OCI-LY1 (cell line): ENCODE data around the gene C11orf91.
"Not testable (repeated sequence)": the region's sequence is repeated elsewhere in the genome, so short reads cannot be mapped to it uniquely, and the experiment has no call there.

Experiments used
- H2AFZ ChIP-seq: fragments of 200-600 bp; sonication (generic), shearing (Covaris generic); 2 replicates; pipeline ENCODE4 v1.6.0; 2014; ENCODE audit warnings: antibody characterized with exemption, mild to moderate bottlenecking, low read length
- H3F3A ChIP-seq: fragments of 200-600 bp; sonication (generic), shearing (Covaris generic); 2 replicates; pipeline ENCODE4 v1.6.0; 2014; ENCODE audit warnings: mild to moderate bottlenecking, antibody characterized with exemption, low read length, moderate library complexity; ENCODE audit not compliant: insufficient read depth
- H3K27ac ChIP-seq: fragments of 200-600 bp; sonication (generic); 2 replicates; pipeline ENCODE4 v1.5.1; 2014; ENCODE audit warnings: low read length, mixed run types, mild to moderate bottlenecking, low read depth; ENCODE audit not compliant: poor library complexity, severe bottlenecking
- H3K27me3 ChIP-seq: fragments of 200-600 bp; sonication (generic); 2 replicates; pipeline ENCODE4 v1.6.0; 2014; ENCODE audit warnings: antibody characterized with exemption, mild to moderate bottlenecking, low read length, moderate library complexity; ENCODE audit not compliant: insufficient read depth
- H3K36me3 ChIP-seq: fragments of 200-600 bp; sonication (generic); 2 replicates; pipeline ENCODE4 v1.6.1; 2014; ENCODE audit warnings: mild to moderate bottlenecking, antibody characterized with exemption, low read length, moderate library complexity, mixed read lengths; ENCODE audit not compliant: insufficient read depth
- H3K4me1 ChIP-seq: fragments of 200-600 bp; sonication (generic); 2 replicates; pipeline ENCODE4 v1.5.1; 2014; ENCODE audit warnings: mild to moderate bottlenecking, low read length, moderate library complexity; ENCODE audit not compliant: insufficient read depth, severe bottlenecking
- H3K4me2 ChIP-seq: fragments of 200-600 bp; sonication (generic), shearing (Covaris generic); 2 replicates; pipeline ENCODE4 v1.6.1; 2014; ENCODE audit warnings: low read length
- H3K4me3 ChIP-seq: fragments of 200-600 bp; sonication (generic); 2 replicates; pipeline ENCODE4 v1.5.1; 2014; ENCODE audit warnings: low read length, low read depth, mild to moderate bottlenecking, mixed read lengths; ENCODE audit not compliant: poor library complexity, severe bottlenecking
- H3K79me2 ChIP-seq: fragments of 200-600 bp; shearing (Covaris generic); 2 replicates; pipeline ENCODE4 v1.6.1; 2016; ENCODE audit warnings: mixed run types, low read length, mixed read lengths; ENCODE audit not compliant: insufficient read depth
- H3K9ac ChIP-seq: fragments of 200-600 bp; sonication (generic), shearing (Covaris generic); 2 replicates; pipeline ENCODE4 v1.6.1; 2014; ENCODE audit warnings: mild to moderate bottlenecking, low read length, mixed read lengths
- H3K9me2 ChIP-seq: fragments of 200-600 bp; sonication (generic), shearing (Covaris generic); 2 replicates; pipeline ENCODE4 v1.6.1; 2014; ENCODE audit warnings: low read depth, mild to moderate bottlenecking, low read length, mixed read lengths
- H3K9me3 ChIP-seq: fragments of 200-600 bp; shearing (Covaris generic); 2 replicates; pipeline ENCODE4 v1.6.1; 2014; ENCODE audit warnings: low read length, mixed read lengths
- H4K20me1 ChIP-seq: fragments of 200-600 bp; sonication (generic), shearing (Covaris generic); 2 replicates; pipeline ENCODE4 v1.6.0; 2016; ENCODE audit warnings: mild to moderate bottlenecking, low read length; ENCODE audit not compliant: insufficient read depth
- EZH2 ChIP-seq: fragments of 200-600 bp; sonication (generic), shearing (Covaris generic); IDR thresholded peaks from 2 replicates; pipeline ENCODE4 v1.8.0; 2017; ENCODE audit warnings: borderline replicate concordance, mixed run types, mild to moderate bottlenecking, antibody characterized with exemption, low read length, moderate library complexity, mixed read lengths
- TF ChIP-seq, protein P1 (sequence below): fragments of 200-600 bp; sonication (generic), shearing (Covaris generic); IDR thresholded peaks from 2 replicates; pipeline ENCODE4 v1.5.1; 2017; ENCODE audit warnings: mild to moderate bottlenecking, antibody characterized with exemption, low read length, moderate library complexity, mixed read lengths

Gene C11orf91

DNA sequence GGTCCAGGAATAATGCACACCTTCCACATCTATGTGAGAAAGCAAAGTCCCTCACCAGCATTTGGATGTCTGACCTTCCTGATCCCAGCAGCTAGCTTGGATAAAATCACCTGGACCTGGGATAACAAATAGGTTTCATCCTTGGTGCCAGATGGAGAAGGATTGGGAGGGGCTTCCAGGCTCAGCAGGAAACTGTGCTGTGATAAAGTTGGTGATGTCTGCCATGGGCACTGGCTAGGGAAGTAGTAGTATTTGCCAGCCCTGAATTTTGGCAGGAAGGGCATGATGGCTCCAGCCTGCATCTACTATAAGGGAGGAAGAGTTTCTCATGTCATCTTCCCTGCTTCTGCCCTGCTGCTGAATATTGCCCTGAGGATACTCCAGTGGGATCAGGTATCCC lies 37.5 kb downstream of the C11orf91 start:
- no peak for TF ChIP-seq EZH2
- TF ChIP-seq, protein P1, sequence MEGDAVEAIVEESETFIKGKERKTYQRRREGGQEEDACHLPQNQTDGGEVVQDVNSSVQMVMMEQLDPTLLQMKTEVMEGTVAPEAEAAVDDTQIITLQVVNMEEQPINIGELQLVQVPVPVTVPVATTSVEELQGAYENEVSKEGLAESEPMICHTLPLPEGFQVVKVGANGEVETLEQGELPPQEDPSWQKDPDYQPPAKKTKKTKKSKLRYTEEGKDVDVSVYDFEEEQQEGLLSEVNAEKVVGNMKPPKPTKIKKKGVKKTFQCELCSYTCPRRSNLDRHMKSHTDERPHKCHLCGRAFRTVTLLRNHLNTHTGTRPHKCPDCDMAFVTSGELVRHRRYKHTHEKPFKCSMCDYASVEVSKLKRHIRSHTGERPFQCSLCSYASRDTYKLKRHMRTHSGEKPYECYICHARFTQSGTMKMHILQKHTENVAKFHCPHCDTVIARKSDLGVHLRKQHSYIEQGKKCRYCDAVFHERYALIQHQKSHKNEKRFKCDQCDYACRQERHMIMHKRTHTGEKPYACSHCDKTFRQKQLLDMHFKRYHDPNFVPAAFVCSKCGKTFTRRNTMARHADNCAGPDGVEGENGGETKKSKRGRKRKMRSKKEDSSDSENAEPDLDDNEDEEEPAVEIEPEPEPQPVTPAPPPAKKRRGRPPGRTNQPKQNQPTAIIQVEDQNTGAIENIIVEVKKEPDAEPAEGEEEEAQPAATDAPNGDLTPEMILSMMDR = no peak
- Histone ChIP-seq H2AFZ (no peak overlapping the region), H3K9me2 (no peaks in the 10 kb centered on the region), H3K27me3 (no peaks in the 10 kb centered on the region), H3K36me3 (no peaks in the 10 kb centered on the region), H3K4me1 (no peaks in the 10 kb centered on the region), H4K20me1 (no peaks in the 10 kb centered on the region), H3K4me2 (no peak overlapping the region), H3K79me2 (no peaks in the 10 kb centered on the region), H3K9ac (no peak overlapping the region), H3K9me3 (no peaks in the 10 kb centered on the region), H3K27ac (no peak overlapping the region), H3F3A (no peaks in the 10 kb centered on the region), H3K4me3 (no peak overlapping the region)

DNA sequence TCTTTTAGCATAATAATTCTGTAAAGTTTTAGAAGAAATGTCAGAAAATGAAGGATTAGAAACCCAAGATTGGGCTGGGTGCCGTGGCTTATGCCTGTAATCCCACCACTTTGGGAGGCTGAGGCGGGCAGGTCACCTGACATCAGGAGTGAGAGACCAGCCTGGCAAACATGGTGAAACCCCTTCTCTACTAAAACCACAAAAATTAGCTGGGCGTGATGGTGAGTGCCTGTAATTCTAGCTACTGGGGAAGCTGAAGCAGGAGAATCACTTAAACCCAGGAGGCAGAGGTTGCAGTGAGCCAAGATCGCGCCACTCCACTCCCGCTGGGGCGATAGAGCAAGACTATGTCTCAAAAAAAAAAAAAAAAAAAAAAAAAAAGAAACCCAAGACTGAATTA lies 39.1 kb downstream of the C11orf91 start:
- H2AFZ ChIP-seq, H3K36me3 ChIP-seq, H3F3A ChIP-seq, H3K27ac ChIP-seq, H3K4me2 ChIP-seq, H3K79me2 ChIP-seq, H3K9me2 ChIP-seq, H3K4me1 ChIP-seq, H4K20me1 ChIP-seq, H3K9me3 ChIP-seq, H3K9ac ChIP-seq, H3K27me3 ChIP-seq, H3K4me3 ChIP-seq: not testable (repeated sequence)

DNA sequence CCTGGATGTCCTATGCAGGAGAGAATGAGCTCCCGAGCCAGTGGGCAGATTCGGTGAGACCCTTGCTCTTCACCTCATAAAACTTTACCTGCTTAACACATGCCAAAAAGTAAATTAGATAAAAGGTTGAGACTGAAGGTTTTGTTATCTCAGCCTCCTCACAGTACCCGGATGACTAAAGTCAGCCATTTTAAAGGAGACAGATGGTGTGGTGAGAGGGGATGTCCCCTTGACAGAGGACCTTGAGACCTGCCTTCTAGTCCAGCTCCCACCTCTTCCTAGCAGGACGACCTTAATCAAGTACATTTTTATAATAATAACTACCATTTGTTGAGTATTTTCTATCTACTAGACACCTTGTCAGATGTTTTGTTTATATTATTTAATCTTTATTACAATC lies 39.7 kb downstream of the C11orf91 start:
- TF ChIP-seq EZH2 = no peak
- TF ChIP-seq, protein P1 = no peak
- H2AFZ ChIP-seq = no peak overlapping the region
- H3K27me3 ChIP-seq = no peaks in the 10 kb centered on the region
- no peaks in the 10 kb centered on the region for H3K9me3 ChIP-seq
- H3K4me3 ChIP-seq = no peak overlapping the region
- H3K27ac ChIP-seq = no peak overlapping the region
- no peaks in the 10 kb centered on the region for H3K36me3 ChIP-seq
- H3F3A ChIP-seq = no peaks in the 10 kb centered on the region
- no peak overlapping the region for H3K9ac ChIP-seq
- H4K20me1 ChIP-seq = no peaks in the 10 kb centered on the region
- no peaks in the 10 kb centered on the region for H3K9me2 ChIP-seq
- no peaks in the 10 kb centered on the region for H3K4me1 ChIP-seq
- no peaks in the 10 kb centered on the region for H3K79me2 ChIP-seq
- no peak overlapping the region for H3K4me2 ChIP-seq

DNA sequence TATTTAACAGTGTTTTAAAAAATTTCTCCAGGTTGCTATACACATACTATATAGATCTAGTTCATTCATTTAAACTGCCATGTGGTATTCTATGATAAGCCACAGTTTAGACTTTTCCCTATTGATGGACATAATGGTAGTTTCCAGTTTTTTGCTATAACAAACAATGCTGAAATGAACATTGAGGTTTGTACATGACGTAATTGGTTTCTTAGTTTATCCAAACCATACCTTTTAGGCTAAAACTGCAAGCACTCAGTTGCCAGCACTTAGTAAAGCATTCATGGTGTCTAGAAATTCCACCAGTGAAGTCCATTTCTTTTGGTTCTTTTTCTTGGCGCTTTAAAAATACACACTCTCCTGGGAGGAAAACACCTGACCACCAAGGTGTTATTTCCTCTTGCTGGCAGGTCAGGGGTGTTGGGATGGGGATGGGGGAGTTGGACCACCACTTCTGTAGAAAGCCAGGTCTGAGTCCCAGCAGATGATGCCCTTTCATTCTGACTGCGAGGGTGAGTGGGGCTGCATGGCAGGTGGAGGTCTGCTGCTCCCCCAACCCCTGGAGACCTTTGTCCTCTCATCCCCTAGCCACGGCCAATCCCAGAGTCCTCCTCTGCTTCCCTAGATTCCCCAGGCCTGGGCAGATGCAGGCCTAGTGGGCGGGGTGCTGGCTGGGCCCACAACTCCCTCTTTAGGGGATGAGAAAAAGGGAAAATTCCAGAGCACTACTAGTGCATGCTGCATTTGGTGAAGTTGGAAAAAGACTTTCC lies 41.1 kb downstream of the C11orf91 start:
- H2AFZ ChIP-seq = no peak overlapping the region
- no peaks in the 10 kb centered on the region for H3K9me3 ChIP-seq
- no peak overlapping the region for H3K27ac ChIP-seq
- H3K4me3 ChIP-seq = no peak overlapping the region
- TF ChIP-seq, protein P1 = no peak
- no peaks in the 10 kb centered on the region for H3K79me2 ChIP-seq
- no peaks in the 10 kb centered on the region for H3F3A ChIP-seq
- no peak overlapping the region for H3K4me2 ChIP-seq
- no peaks in the 10 kb centered on the region for H3K9me2 ChIP-seq
- H4K20me1 ChIP-seq = no peaks in the 10 kb centered on the region
- H3K36me3 ChIP-seq = no peaks in the 10 kb centered on the region
- no peaks in the 10 kb centered on the region for H3K4me1 ChIP-seq
- H3K9ac ChIP-seq = no peak overlapping the region
- H3K27me3 ChIP-seq = no peaks in the 10 kb centered on the region
